Stimulated activated CD4-positive, alpha-beta T cell treated with anti-CD3 and anti-CD28 coated beads, Interleukin-2, amount 100 ng/mL, for 24 hours (primary cell): Measurements from ENCODE around the gene DAZAP1.
"Not testable (repeated sequence)": the region's sequence is repeated elsewhere in the genome, so short reads cannot be mapped to it uniquely, and the experiment has no call there.

ENCODE experiments used
- DNase-seq, 2 donors: peaks; one replicate each; pipeline ENCODE4 v3.0.0-alpha.2; 2020

Gene DAZAP1

GRCh38 chr19:1411255-1412191 lies 4.1 kb downstream of the DAZAP1 start:
- no peak for DNase-seq

GRCh38 chr19:1412323-1412923 lies 5.0 kb downstream of the DAZAP1 start:
- DNase-seq = no peak

GRCh38 chr19:1412995-1413800 lies 5.8 kb downstream of the DAZAP1 start:
- no peak for DNase-seq

- DNase-seq = no peak
Measured at GRCh38 chr19:1416014-1416841, 8.8 kb downstream of the DAZAP1 start.

- DNase-seq = no peak
Measured at GRCh38 chr19:1417145-1417544, 9.8 kb downstream of the DAZAP1 start.

GRCh38 chr19:1417681-1418495 lies 10.5 kb downstream of the DAZAP1 start:
- no peak for DNase-seq

- DNase-seq = no peak
Measured at GRCh38 chr19:1418496-1418775, 11.1 kb downstream of the DAZAP1 start.

- no peak for DNase-seq
Measured at GRCh38 chr19:1418951-1419738, 11.8 kb downstream of the DAZAP1 start.

GRCh38 chr19:1420085-1420484 lies 12.7 kb downstream of the DAZAP1 start:
- not testable (repeated sequence) for DNase-seq

GRCh38 chr19:1420590-1420989 lies 13.2 kb downstream of the DAZAP1 start:
- DNase-seq = no peak

GRCh38 chr19:1421218-1421957 lies 14.0 kb downstream of the DAZAP1 start:
- no peak for DNase-seq

GRCh38 chr19:1421958-1422305 lies 14.5 kb downstream of the DAZAP1 start:
- no peak for DNase-seq

GRCh38 chr19:1422360-1422759 lies 15.0 kb downstream of the DAZAP1 start:
- no peak for DNase-seq

GRCh38 chr19:1422943-1423342 lies 15.6 kb downstream of the DAZAP1 start:
- DNase-seq = no peak

GRCh38 chr19:1423436-1424191 lies 16.2 kb downstream of the DAZAP1 start:
- DNase-seq = no peak

GRCh38 chr19:1424192-1424955 lies 17.0 kb downstream of the DAZAP1 start:
- no peak for DNase-seq

- no peak for DNase-seq
Measured at GRCh38 chr19:1425102-1425837, 17.9 kb downstream of the DAZAP1 start.

- DNase-seq = no peak
Measured at GRCh38 chr19:1425902-1426301, 18.5 kb downstream of the DAZAP1 start.
